Neural crest cell (in vitro differentiated cells): ENCODE data around the gene NRSN2. TPM values are rescaled to one million over a fixed set of nuclear protein-coding genes. Genes with fewer than 3 reads are reported as not detected.
"Not testable (repeated sequence)": the region's sequence is repeated elsewhere in the genome, so short reads cannot be mapped to it uniquely, and the experiment has no call there.

Experiments
- DNase-seq: peaks from one replicate; pipeline ENCODE4 v3.0.0; 2021; ENCODE audit warnings: low read depth, mixed read lengths, low spot score
- H3K27ac Mint-ChIP-seq: one replicate; pipeline ENCODE4 v1.8.0; 2021; ENCODE audit warnings: mild to moderate bottlenecking, mixed read lengths; ENCODE audit not compliant: unreplicated experiment
- H3K27me3 Mint-ChIP-seq: 2 replicates; pipeline ENCODE4 v1.8.0; 2021; ENCODE audit warnings: low read depth, mild to moderate bottlenecking, mixed read lengths
- H3K36me3 Mint-ChIP-seq: 2 replicates; pipeline ENCODE4 v1.8.0; 2021; ENCODE audit warnings: low read depth, mild to moderate bottlenecking, mixed read lengths
- H3K4me1 Mint-ChIP-seq: 2 replicates; pipeline ENCODE4 v1.8.0; 2021; ENCODE audit warnings: mixed read lengths
- H3K4me3 Mint-ChIP-seq: one replicate; pipeline ENCODE4 v1.8.0; 2021; ENCODE audit warnings: mild to moderate bottlenecking, mixed read lengths
- H3K9me3 Mint-ChIP-seq: 2 replicates; pipeline ENCODE4 v1.8.0; 2021; ENCODE audit warnings: mixed read lengths
- CTCF ChIP-seq: fragments of 200-600 bp; sonication (generic); conservative IDR thresholded peaks from 2 replicates; pipeline ENCODE4 v1.5.0; 2021; ENCODE audit warnings: antibody characterized with exemption, mild to moderate bottlenecking
- total RNA-seq: library from RNA; stranded (reverse); gene quantifications from 2 replicates; pipeline ENCODE4 v1.2.1, GENCODE V29; 2021

NRSN2 gene
- total RNA-seq, 1 donor from 2014 or later: 42.0 TPM

DNA sequence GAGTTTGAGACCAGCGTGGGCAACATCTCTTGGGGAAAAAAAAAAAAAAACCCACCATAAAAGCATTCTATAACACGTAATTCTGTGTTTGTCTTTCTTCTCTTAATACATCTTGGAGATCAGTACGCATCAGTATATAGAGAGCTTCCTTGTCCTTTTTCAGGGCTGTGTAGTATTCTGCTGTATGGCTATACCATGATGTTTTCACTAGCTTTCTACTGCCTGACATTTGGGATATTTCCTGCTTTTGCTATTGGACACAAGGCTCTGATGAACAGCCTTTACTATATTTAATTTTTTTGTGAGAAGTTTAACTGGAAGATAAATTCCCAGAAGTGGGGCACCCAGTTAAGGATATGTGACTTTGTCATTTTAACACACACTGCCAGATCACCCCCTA lies 40.6 kb downstream of the NRSN2 start:
- Mint-ChIP-seq H3K4me3 (no peak overlapping the region), H3K36me3 (no peaks in the 10 kb centered on the region), H3K27ac (no peak overlapping the region), H3K9me3 (no peaks in the 10 kb centered on the region), H3K27me3 (peaks cover 3% of the 10 kb centered on the region), H3K4me1 (peaks cover 3% of the 10 kb centered on the region)
- DNase-seq: no peak
- no peak for TF ChIP-seq CTCF

GRCh38 chr20:388034-388994 lies 41.4 kb downstream of the NRSN2 start:
- no peak for DNase-seq
- no peak overlapping the region for H3K4me3 Mint-ChIP-seq
- H3K27ac Mint-ChIP-seq: no peak overlapping the region
- TF ChIP-seq CTCF: no peak
- no peaks in the 10 kb centered on the region for H3K4me1 Mint-ChIP-seq
- no peaks in the 10 kb centered on the region for H3K27me3 Mint-ChIP-seq
- H3K36me3 Mint-ChIP-seq: no peaks in the 10 kb centered on the region
- H3K9me3 Mint-ChIP-seq: no peaks in the 10 kb centered on the region

DNA sequence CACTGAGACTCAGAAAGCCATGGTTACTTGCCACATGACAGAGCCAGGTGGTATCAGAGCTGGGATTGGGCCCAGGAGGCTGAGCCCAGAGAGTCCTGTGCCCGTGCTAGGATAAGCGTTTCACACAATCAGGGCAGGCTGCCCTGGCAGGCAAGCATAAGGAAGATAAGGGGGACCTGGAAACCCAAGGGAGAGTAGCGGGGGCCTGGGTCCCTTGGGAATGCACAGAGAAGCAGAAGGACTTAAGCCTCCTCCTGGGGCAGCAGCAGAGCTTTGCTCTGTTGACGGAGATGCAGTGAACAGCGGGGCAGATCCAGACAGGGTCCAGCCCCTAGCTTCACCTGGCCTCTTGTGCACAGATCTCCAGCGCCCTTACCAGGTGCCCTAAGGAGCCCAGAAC lies 42.3 kb downstream of the NRSN2 start:
- Mint-ChIP-seq H3K27ac (no peak overlapping the region), H3K4me3 (no peak overlapping the region), H3K9me3 (no peaks in the 10 kb centered on the region)

DNA sequence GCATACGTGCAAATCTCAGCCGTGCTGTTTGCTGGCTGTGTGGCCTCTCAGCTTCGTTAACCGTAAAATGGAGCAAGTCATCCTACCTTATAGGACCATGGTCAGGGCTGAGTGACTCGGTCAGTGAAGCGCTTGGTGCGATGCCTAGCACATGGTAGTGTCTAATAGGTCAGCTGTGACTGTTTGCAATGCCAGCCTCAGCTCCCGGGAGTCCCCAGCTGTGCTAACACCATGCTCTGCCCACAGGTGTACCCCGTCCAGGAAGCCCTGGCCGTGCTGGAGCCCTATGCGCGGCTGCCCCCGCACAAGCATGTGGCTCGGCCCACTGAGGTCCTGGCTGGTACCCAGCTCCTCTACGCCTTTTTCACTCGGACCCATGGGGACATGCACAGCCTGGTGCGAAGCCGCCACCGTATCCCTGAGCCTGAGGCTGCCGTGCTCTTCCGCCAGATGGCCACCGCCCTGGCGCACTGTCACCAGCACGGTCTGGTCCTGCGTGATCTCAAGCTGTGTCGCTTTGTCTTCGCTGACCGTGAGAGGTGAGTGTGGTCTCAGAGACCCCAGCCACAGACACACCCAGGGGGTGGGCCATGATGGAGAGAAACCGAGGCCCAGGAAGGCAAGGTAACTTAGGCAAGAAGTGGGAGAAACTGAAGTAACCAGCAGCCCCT lies 44.3 kb downstream of the NRSN2 start:
- no peaks in the 10 kb centered on the region for H3K27me3 Mint-ChIP-seq
- TF ChIP-seq CTCF: no peak
- no peak overlapping the region for H3K27ac Mint-ChIP-seq
- no peaks in the 10 kb centered on the region for H3K9me3 Mint-ChIP-seq
- H3K4me3 Mint-ChIP-seq: no peak overlapping the region
- no peaks in the 10 kb centered on the region for H3K36me3 Mint-ChIP-seq
- DNase-seq: no peak
- no peaks in the 10 kb centered on the region for H3K4me1 Mint-ChIP-seq

More for the DNA sequence above, 42.3 kb downstream of the NRSN2 start:
- no peak for DNase-seq
- no peaks in the 10 kb centered on the region for H3K4me1 Mint-ChIP-seq
- no peaks in the 10 kb centered on the region for H3K36me3 Mint-ChIP-seq
- TF ChIP-seq CTCF: no peak
- H3K27me3 Mint-ChIP-seq: no peaks in the 10 kb centered on the region

DNA sequence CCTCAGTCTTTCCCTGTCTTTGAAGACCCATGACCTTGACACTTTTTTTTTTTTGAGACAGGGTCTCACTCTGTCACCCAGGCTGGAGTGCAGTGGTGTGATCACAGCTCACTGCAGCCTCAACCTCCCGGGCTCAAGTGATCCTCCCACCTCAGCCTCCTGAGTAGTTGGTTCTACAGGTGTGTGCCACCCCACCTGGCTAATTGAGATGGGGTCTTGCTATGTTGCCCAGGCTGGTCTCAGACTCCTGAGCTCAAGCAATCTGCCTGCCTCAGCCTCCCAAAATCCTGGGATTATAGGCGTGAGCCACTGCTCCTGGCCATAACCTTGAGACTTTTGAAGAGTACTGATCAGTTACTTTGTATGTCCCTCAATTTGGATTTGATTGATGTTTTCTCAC lies 46.4 kb downstream of the NRSN2 start:
- H3K4me3 Mint-ChIP-seq, H3K4me1 Mint-ChIP-seq, H3K9me3 Mint-ChIP-seq, H3K27me3 Mint-ChIP-seq, DNase-seq, H3K27ac Mint-ChIP-seq, H3K36me3 Mint-ChIP-seq: not testable (repeated sequence)

GRCh38 chr20:396252-396618 lies 49.3 kb downstream of the NRSN2 start:
- no peak overlapping the region for H3K4me3 Mint-ChIP-seq
- no peaks in the 10 kb centered on the region for H3K9me3 Mint-ChIP-seq
- no peak overlapping the region for H3K27ac Mint-ChIP-seq
- DNase-seq: no peak
- H3K4me1 Mint-ChIP-seq: peaks cover 10% of the 10 kb centered on the region
- peaks cover 2% of the 10 kb centered on the region for H3K36me3 Mint-ChIP-seq
- TF ChIP-seq CTCF: no peak
- no peaks in the 10 kb centered on the region for H3K27me3 Mint-ChIP-seq
